ENCODE measurements around the gene SLC25A22. TPM values are rescaled to one million over a fixed set of nuclear protein-coding genes. Genes with fewer than 3 reads are reported as not detected.

The SLC25A22 gene
- total RNA-seq, 1 donor from 2014 or later, result 20.8 TPM

DNA sequence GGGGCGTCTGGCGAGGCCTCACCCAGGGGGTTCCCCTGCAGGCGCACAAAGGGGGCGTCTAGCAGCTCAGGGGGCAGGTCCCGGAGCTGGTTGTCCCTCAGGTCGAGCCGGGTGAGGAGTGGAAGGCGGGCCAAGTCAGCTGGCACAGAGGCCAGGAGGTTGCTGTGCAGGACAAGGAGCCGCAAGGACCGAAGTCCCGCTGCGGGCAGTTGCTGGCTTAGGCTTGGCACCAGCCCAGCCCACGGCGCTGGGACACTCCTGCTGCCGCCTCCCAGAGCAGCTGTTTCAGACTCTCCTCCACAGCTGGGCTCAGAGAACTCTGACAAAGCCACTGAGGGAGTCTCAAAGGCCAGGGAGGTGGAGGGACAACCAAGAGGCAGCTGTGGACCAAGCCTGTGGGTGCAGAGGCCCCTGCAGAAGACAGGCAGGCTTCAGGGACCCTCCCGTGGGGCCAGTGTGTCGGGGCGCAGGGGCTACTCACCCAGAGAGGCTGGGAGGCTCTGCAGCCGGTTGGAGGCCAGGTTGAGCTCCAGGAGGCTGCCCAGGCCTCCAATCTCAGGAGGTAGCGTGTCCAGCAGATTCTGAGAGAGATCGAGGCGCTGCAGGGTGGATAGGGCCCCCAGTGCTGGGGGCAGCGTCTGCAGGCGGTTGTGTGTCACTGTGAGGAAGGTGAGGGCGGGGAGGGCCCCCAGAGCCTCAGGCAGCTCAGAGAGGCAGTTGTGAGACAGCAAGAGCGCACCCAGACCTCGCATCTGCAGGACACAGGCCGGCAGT lies 4.8 kb upstream of the SLC25A22 start:
- H3K4me3 ChIP-seq, result no peak overlapping the region
- no peak overlapping the region for H3K27ac ChIP-seq
- TF ChIP-seq, protein P1, sequence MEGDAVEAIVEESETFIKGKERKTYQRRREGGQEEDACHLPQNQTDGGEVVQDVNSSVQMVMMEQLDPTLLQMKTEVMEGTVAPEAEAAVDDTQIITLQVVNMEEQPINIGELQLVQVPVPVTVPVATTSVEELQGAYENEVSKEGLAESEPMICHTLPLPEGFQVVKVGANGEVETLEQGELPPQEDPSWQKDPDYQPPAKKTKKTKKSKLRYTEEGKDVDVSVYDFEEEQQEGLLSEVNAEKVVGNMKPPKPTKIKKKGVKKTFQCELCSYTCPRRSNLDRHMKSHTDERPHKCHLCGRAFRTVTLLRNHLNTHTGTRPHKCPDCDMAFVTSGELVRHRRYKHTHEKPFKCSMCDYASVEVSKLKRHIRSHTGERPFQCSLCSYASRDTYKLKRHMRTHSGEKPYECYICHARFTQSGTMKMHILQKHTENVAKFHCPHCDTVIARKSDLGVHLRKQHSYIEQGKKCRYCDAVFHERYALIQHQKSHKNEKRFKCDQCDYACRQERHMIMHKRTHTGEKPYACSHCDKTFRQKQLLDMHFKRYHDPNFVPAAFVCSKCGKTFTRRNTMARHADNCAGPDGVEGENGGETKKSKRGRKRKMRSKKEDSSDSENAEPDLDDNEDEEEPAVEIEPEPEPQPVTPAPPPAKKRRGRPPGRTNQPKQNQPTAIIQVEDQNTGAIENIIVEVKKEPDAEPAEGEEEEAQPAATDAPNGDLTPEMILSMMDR (IDR thresholded peaks at IDR 0.05), result no peak
- DNase-seq, result no peak
- ATAC-seq, result no peak
- peaks cover 15% of the 10 kb centered on the region for H3K4me1 ChIP-seq
- no peaks in the 10 kb centered on the region for H3K36me3 ChIP-seq
- H3K9me3 ChIP-seq, result no peaks in the 10 kb centered on the region
- H3K27me3 ChIP-seq, result no peaks in the 10 kb centered on the region
- intact Hi-C loops (cut with DNase I), result no loop called here

DNA sequence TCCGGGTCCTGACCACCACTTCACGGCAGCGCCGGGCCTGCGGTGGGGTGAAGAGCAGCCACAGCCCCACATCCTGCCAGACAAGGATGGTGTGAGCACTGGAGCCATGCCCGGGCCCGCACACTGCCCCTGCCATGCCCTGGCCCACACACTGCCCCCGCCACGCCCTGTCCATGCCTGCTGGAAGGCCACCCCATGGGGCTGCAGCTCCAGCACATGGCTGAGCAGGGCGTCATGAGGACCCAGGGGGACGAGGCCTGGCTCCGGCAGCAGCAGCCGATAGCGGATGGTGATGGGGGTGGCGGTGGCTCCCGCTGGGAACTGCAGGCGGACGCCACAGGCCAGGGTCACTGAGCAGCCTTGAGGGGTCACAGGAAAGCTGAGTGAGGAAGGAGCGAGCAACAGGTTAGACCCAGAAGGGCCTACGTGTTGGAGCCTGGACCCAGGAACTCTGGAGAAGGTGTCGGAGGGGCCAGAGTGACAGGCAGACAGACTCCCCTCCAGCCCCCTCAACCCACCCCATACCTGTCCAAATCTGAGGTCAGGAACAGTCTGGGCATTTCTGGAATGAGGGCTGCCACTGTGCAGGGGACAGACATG lies 4.0 kb upstream of the SLC25A22 start:
- intact Hi-C loops (cut with DNase I), result no loop called here
- H3K27ac ChIP-seq, result no peak overlapping the region
- no peak overlapping the region for H3K4me3 ChIP-seq
- H3K36me3 ChIP-seq, result no peaks in the 10 kb centered on the region
- no peaks in the 10 kb centered on the region for H3K9me3 ChIP-seq
- no peaks in the 10 kb centered on the region for H3K27me3 ChIP-seq
- TF ChIP-seq, protein P1 (IDR thresholded peaks at IDR 0.05), result no peak
- H3K4me1 ChIP-seq, result peaks cover 17% of the 10 kb centered on the region
- ATAC-seq, result no peak
- DNase-seq, result no peak

- H3K27ac ChIP-seq, result no peak overlapping the region
- H3K4me1 ChIP-seq, result peaks cover 26% of the 10 kb centered on the region
- no peak overlapping the region for H3K4me3 ChIP-seq
- intact Hi-C loops (cut with DNase I), result no loop called here
- TF ChIP-seq, protein P1 (IDR thresholded peaks at IDR 0.05), result no peak
- H3K36me3 ChIP-seq, result no peaks in the 10 kb centered on the region
- DNase-seq, result no peak
- H3K9me3 ChIP-seq, result no peaks in the 10 kb centered on the region
- H3K27me3 ChIP-seq, result no peaks in the 10 kb centered on the region
- ATAC-seq, result no peak
These were observed 3.2 kb upstream of the SLC25A22 start for GRCh38 chr11:801097-801780.

- Histone ChIP-seq H3K4me3 (no peak overlapping the region), H3K4me1 (peaks cover 28% of the 10 kb centered on the region), H3K36me3 (no peaks in the 10 kb centered on the region), H3K27me3 (no peaks in the 10 kb centered on the region), H3K9me3 (no peaks in the 10 kb centered on the region), H3K27ac (no peak overlapping the region)
- intact Hi-C loops (cut with DNase I), result no loop called here
- ATAC-seq (no peak), DNase-seq (no peak)
- TF ChIP-seq, protein P1 (IDR thresholded peaks at IDR 0.05), result no peak
These were observed 2.4 kb upstream of the SLC25A22 start for GRCh38 chr11:800473-800872.

GRCh38 chr11:799641-800316 lies 1.7 kb upstream of the SLC25A22 start:
- TF ChIP-seq, protein P1 (IDR thresholded peaks at IDR 0.05), result no peak
- intact Hi-C loops (cut with DNase I), result no loop called here
- Histone ChIP-seq H3K4me3 (no peak overlapping the region), H3K27me3 (no peaks in the 10 kb centered on the region), H3K4me1 (peaks cover 32% of the 10 kb centered on the region), H3K27ac (no peak overlapping the region), H3K9me3 (no peaks in the 10 kb centered on the region), H3K36me3 (no peaks in the 10 kb centered on the region)
- DNase-seq, result no peak
- ATAC-seq, result no peak
